Mesendoderm (in vitro differentiated cells): ENCODE results near the gene NANOS2.

Source experiments
- DNase-seq: peaks from one replicate; pipeline ENCODE4 v3.0.0; 2013
- H2AK5ac ChIP-seq: 2 replicates; pipeline ENCODE4 v1.6.1; 2013; ENCODE audit warnings: low read length, inconsistent platforms
- H2BK120ac ChIP-seq: 2 replicates; pipeline ENCODE4 v1.6.1; 2013; ENCODE audit warnings: low read depth, mild to moderate bottlenecking, low read length, moderate library complexity, mixed read lengths
- H2BK15ac ChIP-seq: replicated peaks from 2 replicates; pipeline ENCODE4 v1.6.1; 2013; ENCODE audit warnings: low read depth, mild to moderate bottlenecking, moderate library complexity
- H2BK5ac ChIP-seq: 2 replicates; pipeline ENCODE4 v1.6.1; 2013; ENCODE audit warnings: low read length, inconsistent platforms
- H3K18ac ChIP-seq: 2 replicates; pipeline ENCODE4 v1.6.1; 2013; ENCODE audit warnings: mild to moderate bottlenecking, low read length, mixed read lengths
- H3K23ac ChIP-seq: one replicate; pipeline ENCODE4 v1.6.1; 2013; ENCODE audit warnings: low read length
- H3K27ac ChIP-seq: 2 replicates; pipeline ENCODE4 v1.5.1; 2013; ENCODE audit warnings: low read depth, mild to moderate bottlenecking, inconsistent platforms, low read length, moderate library complexity
- H3K27me3 ChIP-seq: 2 replicates; pipeline ENCODE4 v1.6.1; 2013; ENCODE audit warnings: low read length, control low read depth, mild to moderate bottlenecking, inconsistent platforms; ENCODE audit not compliant: insufficient read depth, poor library complexity
- H3K36me3 ChIP-seq: 2 replicates; pipeline ENCODE4 v1.6.1; 2013; ENCODE audit warnings: low read length, inconsistent platforms; ENCODE audit not compliant: control insufficient read depth, insufficient read depth
- H3K4ac ChIP-seq: one replicate; pipeline ENCODE4 v1.6.1; 2013; ENCODE audit warnings: low read depth, mild to moderate bottlenecking, low read length, moderate library complexity
- H3K4me1 ChIP-seq: 2 replicates; pipeline ENCODE4 v1.6.1; 2013; ENCODE audit warnings: low read depth, low read length, inconsistent platforms; ENCODE audit not compliant: control insufficient read depth
- H3K4me2 ChIP-seq: 2 replicates; pipeline ENCODE4 v1.6.1; 2013; ENCODE audit warnings: low read length
- H3K4me3 ChIP-seq: 2 replicates; pipeline ENCODE4 v1.5.1; 2013; ENCODE audit warnings: mild to moderate bottlenecking, low read length
- H3K56ac ChIP-seq: one replicate; pipeline ENCODE4 v1.6.1; 2013; ENCODE audit warnings: low read length
- H3K79me1 ChIP-seq: 2 replicates; pipeline ENCODE4 v1.6.1; 2013; ENCODE audit warnings: low read length, inconsistent platforms
- H3K79me2 ChIP-seq: 2 replicates; pipeline ENCODE4 v1.6.1; 2013; ENCODE audit warnings: mild to moderate bottlenecking, low read length; ENCODE audit not compliant: control insufficient read depth, insufficient read depth
- H3K9ac ChIP-seq: 2 replicates; pipeline ENCODE4 v1.6.1; 2013; ENCODE audit warnings: low read length, inconsistent platforms
- H4K5ac ChIP-seq: one replicate; pipeline ENCODE4 v1.6.1; 2013; ENCODE audit warnings: low read length
- H4K8ac ChIP-seq: one replicate; pipeline ENCODE4 v1.6.1; 2013; ENCODE audit warnings: low read depth, mild to moderate bottlenecking, control low read depth, low read length, moderate library complexity
- WGBS: extraction: QIAGEN DNeasy Blood & Tissue Kit; methylation state at CpG from one replicate; pipeline ENCODE4 v1.1.7; 2013; ENCODE audit warnings: low lambda C conversion rate, missing lambda C conversion rate; ENCODE audit not compliant: insufficient coverage; ENCODE audit errors: extremely low coverage; 5-methylcytosine and 5-hydroxymethylcytosine counted together

The NANOS2 gene

GRCh38 chr19:45883881-45884681 lies 30.5 kb downstream of the NANOS2 start:
- H4K5ac ChIP-seq, result no peak overlapping the region
- H3K4ac ChIP-seq, result no peak overlapping the region
- no peak overlapping the region for H2BK5ac ChIP-seq
- no peak overlapping the region for H2BK120ac ChIP-seq
- H3K79me2 ChIP-seq, result peaks cover 5% of the 10 kb centered on the region
- DNase-seq, result no peak
- H3K27ac ChIP-seq, result no peak overlapping the region
- H4K8ac ChIP-seq, result no peak overlapping the region
- H3K18ac ChIP-seq, result no peak overlapping the region
- H2AK5ac ChIP-seq, result no peak overlapping the region
- no CpG with 5 or more reads among the region's 57 CpGs for WGBS
- H3K56ac ChIP-seq, result peak overlapping the region; percentile 39
- H3K23ac ChIP-seq, result no peak overlapping the region
- no peak overlapping the region for H2BK15ac ChIP-seq
- no peak overlapping the region for H3K4me3 ChIP-seq
- no peaks in the 10 kb centered on the region for H3K27me3 ChIP-seq
- peaks cover 13% of the 10 kb centered on the region for H3K4me1 ChIP-seq
- peaks cover 2% of the 10 kb centered on the region for H3K79me1 ChIP-seq
- no peak overlapping the region for H3K4me2 ChIP-seq
- H3K9ac ChIP-seq, result peak overlapping the region; percentile 53
- H3K36me3 ChIP-seq, result no peaks in the 10 kb centered on the region

- Histone ChIP-seq H3K18ac (no peak overlapping the region), H3K4ac (no peak overlapping the region), H3K23ac (no peak overlapping the region), H3K4me3 (no peak overlapping the region), H2AK5ac (no peak overlapping the region), H3K27me3 (no peaks in the 10 kb centered on the region), H3K4me1 (peaks cover 13% of the 10 kb centered on the region), H3K4me2 (no peak overlapping the region), H3K27ac (no peak overlapping the region), H4K5ac (no peak overlapping the region), H2BK15ac (no peak overlapping the region), H3K79me2 (peaks cover 5% of the 10 kb centered on the region), H3K79me1 (peaks cover 2% of the 10 kb centered on the region), H3K9ac (peak overlapping the region; percentile 53), H3K56ac (peak overlapping the region; percentile 39), H4K8ac (no peak overlapping the region), H2BK5ac (no peak overlapping the region), H2BK120ac (no peak overlapping the region), H3K36me3 (no peaks in the 10 kb centered on the region)
- no peak for DNase-seq
- no CpG with 5 or more reads among the region's 5 CpGs for WGBS
Observed at GRCh38 chr19:45883586-45883880, 31.0 kb downstream of the NANOS2 start.

GRCh38 chr19:45882652-45883585 lies 31.7 kb downstream of the NANOS2 start:
- Histone ChIP-seq H3K18ac (peak overlapping the region; percentile 78), H3K79me2 (peaks cover 5% of the 10 kb centered on the region), H2BK120ac (peak overlapping the region; percentile 88), H3K36me3 (no peaks in the 10 kb centered on the region), H3K4me3 (peak overlapping the region; percentile 16), H3K4me1 (peaks cover 13% of the 10 kb centered on the region), H3K23ac (no peak overlapping the region), H3K56ac (peak overlapping the region; percentile 82), H3K27me3 (no peaks in the 10 kb centered on the region), H3K9ac (peak overlapping the region; percentile 72), H3K27ac (peak overlapping the region; percentile 81), H3K4me2 (peak overlapping the region; percentile 73), H4K8ac (peak overlapping the region; percentile 69), H2AK5ac (peak overlapping the region; percentile 4), H3K4ac (peak overlapping the region; percentile 91), H2BK15ac (no peak overlapping the region), H4K5ac (no peak overlapping the region), H2BK5ac (peak overlapping the region; percentile 14), H3K79me1 (peaks cover 2% of the 10 kb centered on the region)
- peak; percentile 95 for DNase-seq
- WGBS, result no CpG with 5 or more reads among the region's 47 CpGs

GRCh38 chr19:45881909-45882528 lies 32.6 kb downstream of the NANOS2 start:
- Histone ChIP-seq H3K79me2 (peaks cover 5% of the 10 kb centered on the region), H3K4ac (peak overlapping the region; percentile 91), H3K36me3 (no peaks in the 10 kb centered on the region), H3K23ac (no peak overlapping the region), H4K5ac (no peak overlapping the region), H2AK5ac (peak overlapping the region; percentile 4), H3K4me1 (peaks cover 13% of the 10 kb centered on the region), H2BK5ac (peak overlapping the region; percentile 92), H3K56ac (peak overlapping the region; percentile 82), H3K4me2 (peak overlapping the region; percentile 73), H3K9ac (peak overlapping the region; percentile 72), H3K27ac (peak overlapping the region; percentile 81), H3K18ac (peak overlapping the region; percentile 78), H4K8ac (peak overlapping the region; percentile 69), H3K27me3 (no peaks in the 10 kb centered on the region), H3K4me3 (no peak overlapping the region), H2BK15ac (no peak overlapping the region), H3K79me1 (peaks cover 2% of the 10 kb centered on the region), H2BK120ac (peak overlapping the region; percentile 88)
- WGBS, result no CpG with 5 or more reads among the region's 4 CpGs
- peak; percentile 84 for DNase-seq

GRCh38 chr19:45881082-45881908 lies 33.3 kb downstream of the NANOS2 start:
- H2BK5ac ChIP-seq, result peak overlapping the region; percentile 92
- peaks cover 14% of the 10 kb centered on the region for H3K4me1 ChIP-seq
- H3K18ac ChIP-seq, result peak overlapping the region; percentile 32
- peak overlapping the region; percentile 84 for H3K56ac ChIP-seq
- H3K4me2 ChIP-seq, result peak overlapping the region; percentile 26
- H3K9ac ChIP-seq, result peak overlapping the region; percentile 37
- H3K4me3 ChIP-seq, result no peak overlapping the region
- H2BK15ac ChIP-seq, result no peak overlapping the region
- no peaks in the 10 kb centered on the region for H3K27me3 ChIP-seq
- H3K4ac ChIP-seq, result peak overlapping the region; percentile 59
- peak; percentile 43 for DNase-seq
- H2AK5ac ChIP-seq, result peak overlapping the region; percentile 96
- no peak overlapping the region for H2BK120ac ChIP-seq
- no CpG with 5 or more reads among the region's 10 CpGs for WGBS
- no peaks in the 10 kb centered on the region for H3K36me3 ChIP-seq
- no peak overlapping the region for H4K5ac ChIP-seq
- H3K79me2 ChIP-seq, result peaks cover 5% of the 10 kb centered on the region
- no peak overlapping the region for H4K8ac ChIP-seq
- H3K79me1 ChIP-seq, result peaks cover 2% of the 10 kb centered on the region
- peak overlapping the region; percentile 21 for H3K27ac ChIP-seq
- peak overlapping the region; percentile 53 for H3K23ac ChIP-seq
